Fibroblast of lung (primary cell): Measurements from ENCODE around the gene CENPU.

Experiments
- CTCF ChIP-seq, 2 donors: IDR thresholded peaks in 1 of 2; conservative IDR thresholded peaks in 1 of 2; 1 replicate in 1 of 2; 2 replicates in 1 of 2; pipeline ENCODE4 v1.5.1; 2011 to 2012; ENCODE audit warnings: low read length in 2 of 2, control low read depth in 1 of 2, inconsistent platforms in 1 of 2, low read depth in 1 of 2, mild to moderate bottlenecking in 1 of 2
- EZH2 ChIP-seq: IDR thresholded peaks from 2 replicates; pipeline ENCODE4 v1.5.1; 2012; ENCODE audit warnings: low read length, control low read depth, mild to moderate bottlenecking; ENCODE audit errors: missing control alignments

DNA sequence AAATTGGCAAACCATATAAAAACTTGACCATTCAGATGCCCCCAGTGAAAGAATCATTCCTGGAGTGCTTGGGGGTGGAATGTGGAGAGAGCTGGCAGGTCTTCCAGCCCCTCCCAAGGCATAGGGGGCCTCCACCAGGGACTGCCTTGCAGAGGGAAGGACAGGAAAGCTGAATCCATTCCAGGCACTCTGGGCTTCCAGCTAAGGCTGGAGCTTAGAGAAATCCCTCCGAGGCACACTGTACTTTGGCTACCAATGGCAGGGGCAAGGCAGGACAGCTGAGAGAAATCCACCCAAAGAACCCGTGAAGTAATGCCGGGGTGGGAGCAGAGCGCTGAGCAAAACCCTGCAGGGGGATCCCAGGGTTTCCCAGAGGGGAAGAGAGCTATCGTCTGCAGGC, 4.0 kb downstream of the CENPU start:
- no peak for TF ChIP-seq CTCF (conservative IDR thresholded peaks at IDR 0.05 in 1 of 2, IDR thresholded peaks at IDR 0.05 in 1 of 2; ENCODE audit: low read depth in 1 of 2, low read length in 2 of 2)
- TF ChIP-seq EZH2, result no peak
